ENCODE data around the gene LARGE1.

DNA sequence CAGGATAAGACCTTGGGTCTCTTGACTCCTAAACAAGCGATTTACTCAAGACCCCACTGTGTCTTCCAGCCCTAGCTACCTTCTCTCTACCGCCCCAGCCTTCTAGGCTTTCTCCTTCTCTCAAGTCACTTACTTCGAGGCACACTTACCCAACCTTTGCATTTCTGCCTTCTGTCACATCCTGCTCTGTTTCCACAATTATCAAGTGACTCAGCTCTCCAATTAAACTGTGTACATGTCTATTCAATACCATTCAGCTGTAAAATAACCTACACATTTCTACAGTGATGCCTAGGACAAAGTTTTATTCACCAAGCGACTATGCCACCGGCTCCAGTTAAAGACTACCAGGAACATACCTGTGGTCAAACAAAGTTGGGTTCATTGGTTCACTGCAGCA lies 69.0 kb downstream of the LARGE1 start:
- TF ChIP-seq EZH2 (IDR thresholded peaks at IDR 0.05; ENCODE audit: borderline replicate concordance, low read length) (no peak), CTCF (IDR thresholded peaks at IDR 0.05; ENCODE audit: low read length) (no peak)
